D721Med (cell line): Measurements from ENCODE around the gene MRPS25.

Experiments used
- DNase-seq: peaks from one replicate; pipeline ENCODE4 v3.0.0; 2011; ENCODE audit warnings: low spot score; ENCODE audit not compliant: insufficient read length
- FAIRE-seq: peaks from 2 replicates; lab custom pipeline; 2011; peaks lifted over from hg19 to GRCh38; lab: Jason Lieb, UNC
- TF ChIP-seq, protein P1 (sequence below): IDR thresholded peaks from 2 replicates; pipeline ENCODE4 v1.5.1; 2012; ENCODE audit warnings: mild to moderate bottlenecking, control low read depth; ENCODE audit not compliant: insufficient read depth; ENCODE audit errors: missing control alignments

The MRPS25 gene

DNA sequence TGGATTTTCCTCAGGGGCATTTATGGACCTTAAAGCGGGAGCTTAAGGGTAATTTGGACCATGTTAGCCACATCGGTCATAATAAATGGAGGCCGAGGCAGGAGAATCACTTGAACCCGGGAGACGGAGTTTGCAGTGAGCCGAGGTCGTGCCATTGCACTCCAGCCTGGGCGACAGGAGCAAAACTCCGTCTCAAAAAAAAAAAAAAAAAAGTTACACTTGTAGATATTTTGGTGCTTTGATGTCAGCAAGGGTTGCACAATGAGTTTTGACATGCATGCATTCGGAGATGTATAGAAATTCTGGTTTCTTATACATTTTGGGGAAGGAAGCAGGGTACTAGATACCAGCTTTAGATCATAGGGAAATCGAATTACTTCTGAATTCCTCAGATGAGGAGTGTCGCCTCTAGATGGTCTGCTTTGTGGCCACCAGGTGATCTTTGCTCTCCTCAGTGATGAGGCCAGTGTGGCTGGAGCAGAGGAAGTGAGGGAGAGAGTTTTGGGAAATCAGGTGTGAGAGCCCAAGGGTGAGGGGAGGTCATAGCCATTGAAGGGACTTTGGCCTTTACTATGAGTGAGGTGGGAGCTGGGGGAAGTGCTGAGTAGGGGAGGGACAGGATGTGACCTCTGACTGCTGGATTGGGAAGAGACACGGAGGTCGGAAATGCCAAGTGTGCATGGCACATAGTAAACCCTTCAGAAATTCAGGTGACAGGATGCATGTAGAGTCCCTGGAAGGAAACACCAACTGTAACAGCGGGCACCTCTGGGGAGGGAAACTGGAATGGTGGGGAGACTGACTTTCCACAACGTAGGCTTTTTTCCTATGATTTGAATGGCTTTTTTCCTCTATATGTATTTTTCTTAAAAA lies 42.2 kb upstream of the MRPS25 start:
- FAIRE-seq (no peak), DNase-seq (no peak)
- TF ChIP-seq, protein P1, sequence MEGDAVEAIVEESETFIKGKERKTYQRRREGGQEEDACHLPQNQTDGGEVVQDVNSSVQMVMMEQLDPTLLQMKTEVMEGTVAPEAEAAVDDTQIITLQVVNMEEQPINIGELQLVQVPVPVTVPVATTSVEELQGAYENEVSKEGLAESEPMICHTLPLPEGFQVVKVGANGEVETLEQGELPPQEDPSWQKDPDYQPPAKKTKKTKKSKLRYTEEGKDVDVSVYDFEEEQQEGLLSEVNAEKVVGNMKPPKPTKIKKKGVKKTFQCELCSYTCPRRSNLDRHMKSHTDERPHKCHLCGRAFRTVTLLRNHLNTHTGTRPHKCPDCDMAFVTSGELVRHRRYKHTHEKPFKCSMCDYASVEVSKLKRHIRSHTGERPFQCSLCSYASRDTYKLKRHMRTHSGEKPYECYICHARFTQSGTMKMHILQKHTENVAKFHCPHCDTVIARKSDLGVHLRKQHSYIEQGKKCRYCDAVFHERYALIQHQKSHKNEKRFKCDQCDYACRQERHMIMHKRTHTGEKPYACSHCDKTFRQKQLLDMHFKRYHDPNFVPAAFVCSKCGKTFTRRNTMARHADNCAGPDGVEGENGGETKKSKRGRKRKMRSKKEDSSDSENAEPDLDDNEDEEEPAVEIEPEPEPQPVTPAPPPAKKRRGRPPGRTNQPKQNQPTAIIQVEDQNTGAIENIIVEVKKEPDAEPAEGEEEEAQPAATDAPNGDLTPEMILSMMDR, result no peak

DNA sequence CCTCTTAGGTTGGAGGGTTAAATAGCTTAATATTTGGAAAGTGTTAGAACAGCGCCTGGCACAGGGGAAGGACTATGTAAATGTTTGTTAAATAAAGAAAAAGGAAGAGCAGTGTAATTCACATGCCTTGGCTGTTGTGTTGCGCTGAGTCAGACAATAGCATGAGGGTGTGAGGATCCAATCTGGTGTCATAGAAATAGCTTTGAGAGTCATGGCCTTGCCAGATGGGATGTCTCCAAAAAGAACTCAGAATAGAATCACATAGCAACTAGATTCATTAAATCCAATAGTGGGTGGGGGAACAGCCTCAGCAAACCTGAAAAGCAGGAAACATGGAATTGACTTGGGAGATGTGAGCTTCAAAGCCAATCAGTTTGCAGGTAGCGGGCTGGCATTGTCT lies 37.7 kb upstream of the MRPS25 start:
- DNase-seq (no peak), FAIRE-seq (no peak)
- TF ChIP-seq, protein P1, result no peak

DNA sequence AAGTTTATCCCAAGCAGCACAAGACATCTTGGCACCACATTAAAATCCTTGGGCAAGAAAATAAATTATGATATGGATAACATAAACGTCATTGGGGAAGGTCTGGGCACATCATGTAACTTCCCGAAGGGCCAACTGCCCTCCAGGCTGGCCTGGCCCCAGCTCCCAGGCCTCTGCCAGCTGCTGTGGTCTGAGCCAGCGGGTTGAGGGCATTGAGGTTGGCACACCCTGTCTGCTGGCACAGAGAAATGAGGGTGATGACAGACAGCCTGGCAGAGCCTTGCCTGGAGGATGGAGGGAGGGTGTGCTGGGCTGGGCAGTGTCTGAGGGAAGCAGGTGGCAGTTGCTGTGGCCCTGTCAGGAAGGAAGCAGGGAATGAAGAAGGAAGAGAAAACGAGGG lies 37.1 kb upstream of the MRPS25 start:
- no peak for DNase-seq
- TF ChIP-seq, protein P1, result no peak

DNA sequence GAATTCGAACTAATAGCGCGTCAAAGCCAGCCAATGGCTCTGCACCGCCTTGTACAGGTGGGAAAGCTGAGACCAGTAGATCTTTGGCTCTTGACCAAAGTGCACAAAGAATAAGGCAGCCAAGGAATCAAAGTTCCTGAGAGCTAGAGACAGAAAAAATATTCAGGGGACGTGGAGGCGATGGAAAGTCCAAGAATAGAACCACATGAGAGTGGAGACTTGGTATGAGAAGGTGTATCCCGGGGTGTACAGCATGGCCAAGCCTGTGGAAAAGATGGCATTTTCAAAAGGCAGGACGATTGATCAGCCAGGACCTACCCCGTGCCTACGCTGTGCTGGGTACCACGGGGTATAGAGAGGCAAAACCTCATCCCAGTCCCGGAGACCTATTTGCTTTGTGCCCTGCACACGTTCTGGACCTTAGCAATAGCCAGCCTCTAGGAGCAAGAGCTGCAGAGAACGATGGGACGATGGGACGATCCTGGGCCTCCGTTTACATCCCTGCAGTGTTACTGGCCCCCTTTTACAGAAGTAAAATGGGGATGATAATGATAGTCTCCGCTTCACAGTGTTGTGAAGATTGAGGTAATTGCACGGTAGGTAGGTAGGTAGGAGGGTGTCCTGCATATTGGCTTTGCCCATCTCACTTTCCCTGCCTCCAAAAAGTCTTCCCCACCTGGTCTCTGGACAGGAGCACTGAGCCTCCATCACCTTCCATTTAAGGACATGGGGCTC lies 34.4 kb upstream of the MRPS25 start:
- FAIRE-seq (no peak), DNase-seq (no peak)
- TF ChIP-seq, protein P1, result no peak

More for the DNA sequence above, 37.1 kb upstream of the MRPS25 start:
- FAIRE-seq, result no peak

DNA sequence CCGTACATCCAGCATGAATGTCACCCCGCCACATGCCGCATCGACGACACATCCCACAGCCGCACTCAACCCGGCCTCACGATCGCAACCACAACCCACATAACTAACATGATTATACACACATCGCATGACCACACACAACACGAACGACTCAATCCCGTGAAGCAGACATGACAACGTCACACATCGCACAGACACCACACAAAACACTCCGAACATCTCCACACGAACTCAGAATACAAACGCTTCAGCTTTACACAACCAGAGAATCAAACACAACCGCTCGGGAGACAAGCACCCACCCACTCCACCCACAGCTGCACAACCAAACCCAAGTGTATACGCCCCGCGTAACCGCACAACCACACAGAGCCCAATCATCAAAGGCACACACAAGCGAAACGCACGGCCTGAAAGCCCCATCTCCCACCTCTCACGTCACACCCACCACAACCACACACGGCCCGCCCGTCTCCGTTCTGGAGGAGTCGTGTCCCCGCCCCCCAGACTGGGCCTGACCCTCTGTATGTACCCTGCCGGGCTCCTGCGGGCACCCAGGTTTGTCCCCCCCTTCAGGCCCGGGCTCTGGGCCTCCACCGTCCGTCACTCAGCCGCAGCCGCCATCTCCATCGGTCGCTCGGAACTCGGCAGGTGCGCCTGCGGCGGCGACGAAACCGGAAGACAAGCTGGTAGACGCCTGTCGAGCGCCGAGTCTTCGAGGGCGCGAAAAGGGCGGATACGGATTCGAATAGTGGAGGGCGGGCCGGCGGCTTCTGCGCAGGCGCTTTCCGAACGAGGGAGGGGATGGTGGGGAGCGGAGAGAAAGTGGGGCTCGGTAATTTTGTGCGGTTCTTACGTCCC lies 33.6 kb upstream of the MRPS25 start, which contains the start of gene RBSN:
Gene RBSN, minus strand, starts transcription at position 646 of the 861 bp plus-strand sequence. CDS start 3,028 bp downstream, outside the sequence.
- TF ChIP-seq, protein P1, result no peak
- DNase-seq (peak; percentile 72), FAIRE-seq (no peak)

DNA sequence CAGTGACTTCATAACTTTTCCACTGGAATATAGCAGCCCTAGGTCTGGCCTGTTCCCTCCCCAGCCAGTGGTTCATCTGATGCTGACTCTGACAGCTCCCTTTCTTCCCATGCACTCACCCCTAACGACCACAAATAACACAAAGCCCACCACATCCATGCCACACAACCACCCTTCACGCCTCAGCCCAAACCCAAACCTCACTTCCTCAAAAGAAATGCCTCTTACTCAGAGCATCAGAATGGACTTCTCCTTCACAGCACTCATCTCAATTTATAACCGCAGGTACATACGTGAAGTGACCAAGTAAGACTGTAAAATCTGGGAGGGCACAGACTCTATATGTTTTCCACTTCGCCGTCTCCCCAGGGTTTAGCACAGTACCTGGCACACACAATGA lies 32.8 kb upstream of the MRPS25 start:
- DNase-seq, result no peak
- no peak for FAIRE-seq
- TF ChIP-seq, protein P1, result no peak
